Measurements from ENCODE around the gene CDYL.

CDYL gene

DNA sequence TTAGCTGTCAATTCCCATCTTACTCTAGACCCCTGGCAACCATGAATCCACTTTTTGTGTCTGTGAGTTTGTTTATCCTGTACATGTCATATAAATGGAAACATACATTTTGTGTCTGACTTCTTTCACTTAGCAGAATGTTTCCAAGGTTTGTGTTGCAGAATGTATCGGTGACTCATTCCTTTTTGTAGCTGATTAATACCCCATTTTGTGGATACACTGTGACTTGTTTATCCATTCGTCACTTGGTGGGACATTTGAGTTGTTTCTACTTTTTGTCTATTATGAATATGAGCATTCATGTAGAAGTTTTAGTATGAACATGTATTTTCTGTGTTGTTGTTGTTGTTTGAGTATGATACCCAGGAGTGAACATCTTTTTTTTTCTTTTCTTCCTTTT lies 21.4 kb downstream of the CDYL start:
- no peaks in the 10 kb centered on the region for H3K27me3 ChIP-seq (ENCODE audit: insufficient read depth, low read length)
- TF ChIP-seq, protein P1, sequence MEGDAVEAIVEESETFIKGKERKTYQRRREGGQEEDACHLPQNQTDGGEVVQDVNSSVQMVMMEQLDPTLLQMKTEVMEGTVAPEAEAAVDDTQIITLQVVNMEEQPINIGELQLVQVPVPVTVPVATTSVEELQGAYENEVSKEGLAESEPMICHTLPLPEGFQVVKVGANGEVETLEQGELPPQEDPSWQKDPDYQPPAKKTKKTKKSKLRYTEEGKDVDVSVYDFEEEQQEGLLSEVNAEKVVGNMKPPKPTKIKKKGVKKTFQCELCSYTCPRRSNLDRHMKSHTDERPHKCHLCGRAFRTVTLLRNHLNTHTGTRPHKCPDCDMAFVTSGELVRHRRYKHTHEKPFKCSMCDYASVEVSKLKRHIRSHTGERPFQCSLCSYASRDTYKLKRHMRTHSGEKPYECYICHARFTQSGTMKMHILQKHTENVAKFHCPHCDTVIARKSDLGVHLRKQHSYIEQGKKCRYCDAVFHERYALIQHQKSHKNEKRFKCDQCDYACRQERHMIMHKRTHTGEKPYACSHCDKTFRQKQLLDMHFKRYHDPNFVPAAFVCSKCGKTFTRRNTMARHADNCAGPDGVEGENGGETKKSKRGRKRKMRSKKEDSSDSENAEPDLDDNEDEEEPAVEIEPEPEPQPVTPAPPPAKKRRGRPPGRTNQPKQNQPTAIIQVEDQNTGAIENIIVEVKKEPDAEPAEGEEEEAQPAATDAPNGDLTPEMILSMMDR (IDR thresholded peaks at IDR 0.05; ENCODE audit: low read length) = no peak
- no peak for TF ChIP-seq EZH2 (IDR thresholded peaks at IDR 0.05; ENCODE audit: borderline replicate concordance, low read length)
- H3K4me3 ChIP-seq (ENCODE audit: low read depth, low read length, poor library complexity, severe bottlenecking) = no peak overlapping the region
- H3K4me1 ChIP-seq (ENCODE audit: insufficient read depth, low read length, severe bottlenecking) = no peaks in the 10 kb centered on the region
- peaks cover 10% of the 10 kb centered on the region for H3K79me2 ChIP-seq (ENCODE audit: insufficient read depth, low read length)
- H4K20me1 ChIP-seq (ENCODE audit: insufficient read depth, low read length) = no peaks in the 10 kb centered on the region; the same call in 1 of the 2 replicates
- no peaks in the 10 kb centered on the region for H3K9me2 ChIP-seq (ENCODE audit: low read depth, low read length)
- H3K27ac ChIP-seq (ENCODE audit: low read depth, low read length, poor library complexity, severe bottlenecking) = no peak overlapping the region
- H3K36me3 ChIP-seq (ENCODE audit: insufficient read depth, low read length) = no peaks in the 10 kb centered on the region
- no peak overlapping the region for H3K9ac ChIP-seq (ENCODE audit: low read length)
- H3K9me3 ChIP-seq (ENCODE audit: low read length) = peaks cover 4% of the 10 kb centered on the region
- H3K4me2 ChIP-seq (ENCODE audit: low read length) = no peak overlapping the region
- H2AFZ ChIP-seq (ENCODE audit: low read length) = no peak overlapping the region
- H3F3A ChIP-seq (ENCODE audit: insufficient read depth, low read length) = no peaks in the 10 kb centered on the region

DNA sequence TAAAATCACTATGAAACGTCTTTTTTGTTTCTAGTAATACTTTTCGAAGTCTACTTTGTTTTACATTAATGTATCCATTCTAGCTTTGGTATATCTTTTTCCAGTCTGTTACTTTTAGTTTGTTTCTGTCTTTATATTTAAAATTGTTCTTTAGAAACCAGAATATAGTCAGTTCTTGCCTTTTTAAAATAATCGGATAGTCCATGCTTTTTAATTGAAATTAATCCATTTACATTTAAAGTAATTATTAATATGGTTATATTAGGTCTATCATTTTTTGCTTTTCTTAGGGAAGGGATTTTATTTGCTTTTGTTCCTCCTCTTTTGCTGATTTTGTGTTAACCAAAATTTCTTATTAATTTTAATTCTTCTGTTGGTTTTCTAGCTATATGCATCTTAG lies 23.7 kb downstream of the CDYL start:
- H3K9me3 ChIP-seq (ENCODE audit: low read length) = peaks cover 4% of the 10 kb centered on the region

DNA sequence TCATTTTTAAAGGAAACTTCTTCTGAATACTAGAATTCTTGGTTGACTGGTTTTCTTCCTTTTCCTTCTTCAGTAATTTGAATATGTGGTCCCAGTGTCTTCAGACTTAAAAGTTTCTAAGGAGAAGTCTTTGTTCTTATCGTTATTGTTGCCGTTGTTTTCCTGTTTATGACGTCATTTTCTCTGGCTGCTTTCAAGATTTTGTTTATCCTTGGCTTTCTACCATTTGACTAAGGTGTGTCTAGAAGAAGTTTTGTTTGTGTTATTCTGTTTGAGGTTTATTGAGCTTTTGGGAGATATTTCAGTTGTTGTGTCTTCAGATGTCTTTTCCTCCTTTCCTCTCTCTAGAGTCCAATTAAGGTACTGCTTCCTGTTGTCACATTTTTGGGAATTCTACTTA lies 24.5 kb downstream of the CDYL start:
- peaks cover 6% of the 10 kb centered on the region; the same call in 1 of the 2 replicates for H3K79me2 ChIP-seq (ENCODE audit: insufficient read depth, low read length)
- H2AFZ ChIP-seq (ENCODE audit: low read length) = no peak overlapping the region
- H3K9me2 ChIP-seq (ENCODE audit: low read depth, low read length) = no peaks in the 10 kb centered on the region
- no peak overlapping the region for H3K27ac ChIP-seq (ENCODE audit: low read depth, low read length, poor library complexity, severe bottlenecking)
- TF ChIP-seq EZH2 (IDR thresholded peaks at IDR 0.05; ENCODE audit: borderline replicate concordance, low read length) = no peak
- TF ChIP-seq, protein P1 (IDR thresholded peaks at IDR 0.05; ENCODE audit: low read length) = no peak
- no peaks in the 10 kb centered on the region for H3F3A ChIP-seq (ENCODE audit: insufficient read depth, low read length)
- H3K9me3 ChIP-seq (ENCODE audit: low read length) = peaks cover 4% of the 10 kb centered on the region
- no peaks in the 10 kb centered on the region; the same call in 1 of the 2 replicates for H4K20me1 ChIP-seq (ENCODE audit: insufficient read depth, low read length)
- H3K4me2 ChIP-seq (ENCODE audit: low read length) = no peak overlapping the region
- H3K4me1 ChIP-seq (ENCODE audit: insufficient read depth, low read length, severe bottlenecking) = no peaks in the 10 kb centered on the region
- H3K36me3 ChIP-seq (ENCODE audit: insufficient read depth, low read length) = no peaks in the 10 kb centered on the region
- H3K4me3 ChIP-seq (ENCODE audit: low read depth, low read length, poor library complexity, severe bottlenecking) = no peak overlapping the region
- no peaks in the 10 kb centered on the region for H3K27me3 ChIP-seq (ENCODE audit: insufficient read depth, low read length)
- H3K9ac ChIP-seq (ENCODE audit: low read length) = no peak overlapping the region

More for the DNA sequence above, 23.7 kb downstream of the CDYL start:
- Histone ChIP-seq H3K9me2 (ENCODE audit: low read depth, low read length) (no peaks in the 10 kb centered on the region), H3K27ac (ENCODE audit: low read depth, low read length, poor library complexity, severe bottlenecking) (no peak overlapping the region), H3F3A (ENCODE audit: insufficient read depth, low read length) (no peaks in the 10 kb centered on the region), H3K79me2 (ENCODE audit: insufficient read depth, low read length) (peaks cover 6% of the 10 kb centered on the region; the same call in 1 of the 2 replicates), H3K4me2 (ENCODE audit: low read length) (no peak overlapping the region), H3K4me1 (ENCODE audit: insufficient read depth, low read length, severe bottlenecking) (no peaks in the 10 kb centered on the region), H2AFZ (ENCODE audit: low read length) (no peak overlapping the region), H3K9ac (ENCODE audit: low read length) (no peak overlapping the region), H3K4me3 (ENCODE audit: low read depth, low read length, poor library complexity, severe bottlenecking) (no peak overlapping the region), H4K20me1 (ENCODE audit: insufficient read depth, low read length) (no peaks in the 10 kb centered on the region; the same call in 1 of the 2 replicates), H3K27me3 (ENCODE audit: insufficient read depth, low read length) (no peaks in the 10 kb centered on the region), H3K36me3 (ENCODE audit: insufficient read depth, low read length) (no peaks in the 10 kb centered on the region)
- no peak for TF ChIP-seq EZH2 (IDR thresholded peaks at IDR 0.05; ENCODE audit: borderline replicate concordance, low read length)
- TF ChIP-seq, protein P1 (IDR thresholded peaks at IDR 0.05; ENCODE audit: low read length) = no peak
